CD4-positive, alpha-beta T cell treated with Interleukin-15 for 4 hours (primary cell): Measurements from ENCODE around the gene C1QTNF3.
A peak's percentile ranks its signal among the peaks of the same experiment; 100 is the strongest.
"Not testable (repeated sequence)": the region's sequence is repeated elsewhere in the genome, so short reads cannot be mapped to it uniquely, and the experiment has no call there.

Experiments used
- DNase-seq: peaks from one replicate; pipeline ENCODE4 v3.0.0-alpha.2; 2020; ENCODE audit warnings: low spot score

Gene C1QTNF3

GRCh38 chr5:34021334-34021733 is 21.7 kb downstream of the C1QTNF3 start:
- DNase-seq: no peak

- DNase-seq: no peak
Measured at GRCh38 chr5:34020726-34021125, 22.3 kb downstream of the C1QTNF3 start.

DNA sequence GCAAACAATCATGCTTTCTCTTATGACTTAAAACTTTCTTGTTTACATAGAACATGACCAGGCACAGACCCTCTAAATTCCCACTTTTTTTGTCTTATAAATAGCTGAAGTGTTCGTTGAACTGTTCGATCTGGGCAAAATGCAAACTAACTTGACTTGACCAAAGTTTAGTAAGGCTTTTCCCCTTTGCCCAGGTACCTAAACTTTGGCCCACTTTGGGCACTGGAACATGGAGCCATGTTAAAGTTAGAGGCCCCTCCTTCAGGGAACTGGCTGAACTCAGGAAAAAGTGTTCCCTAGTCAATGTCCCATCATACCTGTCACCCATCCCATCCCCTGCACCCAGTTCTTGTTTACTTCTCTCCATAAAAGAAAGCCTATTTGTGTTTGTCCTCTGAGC is 25.8 kb downstream of the C1QTNF3 start:
- no peak for DNase-seq

DNA sequence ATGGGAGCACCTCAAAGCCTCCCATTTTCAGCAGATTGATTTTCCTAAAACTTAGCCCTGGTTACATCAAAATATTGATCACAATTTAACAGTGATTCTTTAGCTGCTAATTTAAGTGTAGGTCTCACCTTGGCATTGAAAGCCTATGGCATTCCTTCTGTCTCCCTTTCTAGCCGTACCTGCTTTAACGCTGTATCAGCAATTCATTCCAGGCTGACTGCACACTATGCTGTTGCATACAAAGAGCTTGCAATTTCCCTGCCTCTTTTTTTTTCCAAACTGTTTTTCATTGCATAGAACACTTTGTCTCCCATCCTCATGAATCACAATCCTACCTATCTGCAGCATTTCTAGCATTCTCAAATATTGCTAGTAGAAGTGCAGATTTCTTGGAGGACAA is 26.3 kb downstream of the C1QTNF3 start:
- DNase-seq: no peak

GRCh38 chr5:34016222-34016621 is 26.8 kb downstream of the C1QTNF3 start:
- no peak for DNase-seq

- DNase-seq: no peak
Measured at GRCh38 chr5:34015120-34015822, 27.7 kb downstream of the C1QTNF3 start.

DNA sequence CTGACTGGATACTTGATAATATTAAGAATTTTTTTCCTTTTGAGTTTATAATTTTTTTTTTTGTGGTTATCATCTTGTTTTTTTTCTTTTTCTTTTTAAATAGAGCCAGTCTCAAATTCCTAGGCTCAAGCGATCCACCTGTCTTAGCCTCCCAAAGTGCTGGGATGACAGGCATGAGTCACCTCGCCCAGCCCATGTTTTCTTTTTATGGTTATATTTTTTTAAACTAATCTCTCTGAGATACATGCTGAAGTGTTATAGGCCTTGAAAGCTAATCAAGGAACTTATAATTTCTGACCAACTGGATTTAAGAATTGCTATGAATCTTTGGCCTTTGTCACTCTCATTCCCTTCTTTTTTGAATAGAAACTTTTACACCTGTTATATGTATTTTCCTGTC is 28.4 kb downstream of the C1QTNF3 start:
- DNase-seq: no peak

GRCh38 chr5:34013547-34013946 is 29.5 kb downstream of the C1QTNF3 start:
- DNase-seq: no peak

- DNase-seq: no peak
Measured at GRCh38 chr5:34012791-34013190, 30.2 kb downstream of the C1QTNF3 start.

GRCh38 chr5:34011536-34011935 is 31.5 kb downstream of the C1QTNF3 start:
- DNase-seq: no peak

- DNase-seq: not testable (repeated sequence)
Measured at GRCh38 chr5:34010146-34010545, 32.9 kb downstream of the C1QTNF3 start.

DNA sequence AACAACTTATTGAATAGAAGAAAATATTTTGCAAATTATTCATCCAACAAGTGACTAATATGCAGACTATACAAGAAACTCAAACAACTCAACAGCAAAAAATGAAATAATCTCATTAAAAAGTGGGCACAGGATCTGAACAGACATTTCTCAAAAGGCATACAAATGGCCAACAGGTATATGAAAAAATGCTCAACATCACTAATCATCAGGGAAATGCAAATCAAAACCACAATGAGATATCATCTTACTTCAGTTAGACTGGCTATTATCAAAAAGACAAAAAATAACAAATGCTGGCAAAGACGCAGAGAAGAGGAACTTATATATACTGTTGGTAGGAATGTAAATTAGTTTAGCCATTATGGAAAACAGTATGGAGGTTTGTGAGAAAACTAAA is 33.4 kb downstream of the C1QTNF3 start:
- DNase-seq: no peak

DNA sequence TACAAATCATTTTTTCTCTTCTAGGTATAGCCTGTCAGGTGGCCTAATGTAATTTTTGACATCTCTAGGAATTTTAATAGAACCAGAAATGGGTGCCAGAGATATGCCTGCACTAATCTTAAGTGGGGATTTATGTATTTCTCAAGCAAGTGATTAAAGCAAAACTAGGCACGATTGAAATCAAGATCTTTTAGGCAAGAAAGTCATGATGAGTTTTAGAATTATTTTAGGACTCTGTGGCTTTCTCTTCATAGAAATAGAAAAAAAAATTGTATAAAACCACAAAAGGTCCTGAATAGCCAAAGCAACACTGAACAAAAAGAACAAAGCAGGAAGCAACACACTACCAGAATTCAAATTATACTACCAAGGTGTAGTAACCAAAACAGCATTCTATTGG is 34.2 kb downstream of the C1QTNF3 start:
- no peak for DNase-seq

GRCh38 chr5:34007621-34008600 is 35.1 kb downstream of the C1QTNF3 start, which contains the start of gene AMACR:
Gene AMACR, minus strand, starts transcription at chr5:34008050. Its CDS starts 31 bp downstream, at chr5:34008019.
- DNase-seq: peak; percentile 89

DNA sequence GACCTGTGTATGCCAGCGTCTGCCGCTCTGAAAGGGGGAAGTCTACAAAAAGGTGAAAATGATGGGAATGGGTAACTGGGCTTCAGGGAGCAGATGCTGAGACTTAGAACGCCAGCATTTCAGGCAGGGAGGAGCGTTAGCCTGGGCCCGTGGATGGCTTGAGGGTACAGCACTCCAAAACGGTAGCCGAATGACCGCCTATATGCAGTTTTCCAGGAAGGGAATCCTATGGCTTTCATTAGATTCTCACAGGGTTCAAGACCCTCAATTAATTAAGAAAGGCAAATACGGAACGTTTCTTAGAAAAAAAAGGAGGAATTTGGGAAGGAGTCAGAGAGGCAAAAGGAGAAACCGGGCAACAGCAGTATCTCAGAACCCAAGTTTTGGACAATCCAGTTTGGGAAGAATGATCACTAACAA is 35.8 kb downstream of the C1QTNF3 start:
- no peak for DNase-seq

DNA sequence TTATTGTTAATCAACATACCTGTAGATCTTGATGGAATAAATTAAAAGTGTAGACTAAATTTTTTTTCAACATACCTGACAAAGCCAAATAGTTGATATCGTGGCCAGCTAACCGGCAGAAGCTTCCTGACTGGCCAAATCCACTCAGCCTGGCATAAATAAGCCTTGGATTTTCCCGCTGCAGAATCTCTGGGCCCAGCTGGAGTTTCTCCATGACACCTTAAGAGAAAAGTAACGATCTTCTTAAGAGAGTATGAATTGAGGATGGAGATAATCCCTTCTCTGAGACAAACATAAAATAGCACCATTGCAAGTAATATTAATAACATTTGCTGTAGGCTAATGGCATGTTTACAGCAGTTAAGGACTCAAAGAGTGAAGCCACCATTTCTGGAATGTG is 37.3 kb downstream of the C1QTNF3 start:
- no peak for DNase-seq

DNA sequence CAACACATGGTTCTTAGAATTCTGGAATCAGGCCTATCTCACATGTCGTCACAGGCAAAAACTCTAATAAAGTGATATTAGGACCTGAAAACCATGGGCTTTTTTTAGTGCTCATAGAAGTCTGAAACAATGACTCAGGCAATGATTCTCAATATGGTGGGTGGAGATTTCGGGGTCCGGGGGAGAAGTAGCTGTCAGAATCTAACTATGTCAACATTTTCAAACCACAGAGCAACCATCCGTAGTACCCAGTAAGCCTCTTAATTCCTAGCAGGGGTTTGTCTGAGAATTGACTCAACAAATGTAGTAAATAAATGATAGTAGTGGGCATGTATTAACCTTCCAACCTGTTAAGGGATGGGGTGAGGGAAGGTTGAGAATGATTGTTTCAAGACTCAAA is 37.8 kb downstream of the C1QTNF3 start:
- DNase-seq: no peak

DNA sequence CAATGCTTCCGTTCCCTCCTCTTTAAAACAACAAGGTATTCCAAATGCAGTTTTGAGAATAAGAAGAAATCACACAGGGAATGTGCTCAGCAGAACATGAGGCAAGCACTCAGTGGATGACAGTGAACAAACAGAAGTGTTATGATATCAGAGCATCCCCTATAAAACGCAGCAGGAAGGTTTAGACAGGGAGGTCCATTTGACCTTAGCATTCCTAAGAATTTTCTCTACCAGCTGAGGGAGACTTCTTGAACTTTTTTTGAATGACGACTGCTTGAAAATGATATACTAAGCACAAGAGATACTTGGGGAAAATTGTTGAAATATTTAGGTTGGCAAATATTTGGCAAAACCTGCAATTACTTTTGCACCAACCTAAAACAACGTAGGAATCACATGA is 39.1 kb downstream of the C1QTNF3 start:
- no peak for DNase-seq

DNA sequence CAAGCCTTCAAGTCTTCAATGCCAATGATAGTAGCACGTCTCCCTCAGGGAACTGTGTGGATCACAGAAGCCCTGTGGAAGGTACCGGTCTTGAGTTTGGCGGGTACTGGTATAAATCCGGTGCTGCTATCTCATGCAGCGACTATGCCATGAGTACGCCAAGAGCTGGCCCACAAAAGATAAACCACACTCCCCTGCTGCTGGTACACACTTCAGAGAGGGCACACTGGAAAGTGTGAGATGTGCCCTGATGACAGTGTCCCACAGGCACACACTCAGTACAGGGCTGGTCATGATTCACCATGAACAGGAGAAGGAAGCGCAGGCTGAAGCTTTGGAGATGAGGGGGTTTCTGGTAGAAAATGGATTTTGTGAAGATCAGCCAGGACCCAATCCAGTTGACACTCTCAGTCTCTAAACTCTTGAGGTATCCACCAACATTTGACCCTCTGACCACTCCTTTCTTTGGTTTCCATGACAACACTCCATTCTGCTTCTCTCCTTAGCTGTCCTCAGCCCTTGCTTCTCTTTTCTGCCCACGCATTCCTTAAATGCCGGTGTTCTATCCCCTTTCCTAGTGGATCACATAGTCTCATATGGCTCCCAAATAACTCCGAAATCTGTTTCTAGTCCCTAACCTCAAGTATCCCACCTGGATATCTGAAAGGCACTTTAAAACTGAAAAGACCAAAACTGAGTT is 40.2 kb downstream of the C1QTNF3 start:
- no peak for DNase-seq

GRCh38 chr5:34001241-34001841 is 41.7 kb downstream of the C1QTNF3 start:
- no peak for DNase-seq

DNA sequence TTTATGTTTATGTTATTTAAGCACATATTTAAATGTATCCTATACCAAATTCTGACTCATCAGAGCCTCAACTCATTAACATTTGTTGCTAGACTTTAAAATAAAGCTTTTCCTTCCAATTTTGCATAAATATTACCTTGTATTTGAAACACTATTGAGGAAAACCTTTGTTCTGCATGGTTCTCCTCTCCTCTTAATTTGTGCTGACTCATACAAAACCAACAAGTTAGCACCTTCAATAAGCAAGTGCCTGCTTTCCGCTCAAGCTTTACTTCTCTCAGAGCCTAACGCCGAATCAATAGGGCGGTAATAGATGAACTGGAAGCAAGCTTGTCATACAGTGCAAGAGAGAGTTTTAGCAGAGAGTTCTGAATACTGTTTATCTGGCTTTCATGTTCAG is 43.0 kb downstream of the C1QTNF3 start:
- no peak for DNase-seq

DNA sequence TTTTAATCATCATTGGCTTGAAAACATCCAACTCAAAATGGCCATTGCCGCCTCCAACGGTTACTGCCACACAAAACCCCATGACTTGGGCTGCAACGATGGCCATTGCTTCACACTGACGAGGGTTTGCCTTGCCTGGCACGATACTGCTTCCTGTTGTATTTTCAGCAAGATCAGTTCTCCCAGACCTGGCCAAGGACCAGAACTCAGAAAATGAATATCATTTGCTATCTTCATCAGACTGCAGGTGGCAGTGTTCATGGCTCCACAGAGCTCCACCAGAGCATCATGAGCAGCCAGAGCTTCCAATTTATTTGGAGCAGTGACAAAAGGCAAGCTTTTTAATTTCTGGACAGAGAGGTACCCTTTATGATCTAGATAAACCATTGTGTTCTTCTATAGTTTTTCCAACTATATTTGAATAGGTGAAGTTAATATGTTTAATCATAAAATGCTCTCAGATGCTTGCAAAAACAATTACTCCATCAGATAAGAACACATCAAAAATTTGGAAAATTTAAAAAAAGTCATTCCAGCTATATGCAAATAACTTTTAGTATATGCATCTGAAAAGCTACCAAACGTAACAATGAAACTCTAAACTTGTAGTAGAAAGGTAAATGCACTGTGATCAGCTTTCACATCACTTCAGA is 45.6 kb downstream of the C1QTNF3 start:
- DNase-seq: peak; percentile 31
